KBM-7 (cell line): ENCODE measurements around the gene ZNF197.
"Not testable (repeated sequence)": the region's sequence is repeated elsewhere in the genome, so short reads cannot be mapped to it uniquely, and the experiment has no call there.

ENCODE experiments used
- DNase-seq: peaks from one replicate; pipeline ENCODE4 v3.0.0-alpha.2; 2015
- in situ Hi-C: fragments of 300-500 bp; cut with MboI; formaldehyde crosslinking; loops from 2 replicates; pipeline ENCODE4 v1.14.3; 2020; ENCODE audit warnings: low sequenced_read_pairs, low pct_unique_long_range_greater_than_20kb, mixed read lengths

The ZNF197 gene

DNA sequence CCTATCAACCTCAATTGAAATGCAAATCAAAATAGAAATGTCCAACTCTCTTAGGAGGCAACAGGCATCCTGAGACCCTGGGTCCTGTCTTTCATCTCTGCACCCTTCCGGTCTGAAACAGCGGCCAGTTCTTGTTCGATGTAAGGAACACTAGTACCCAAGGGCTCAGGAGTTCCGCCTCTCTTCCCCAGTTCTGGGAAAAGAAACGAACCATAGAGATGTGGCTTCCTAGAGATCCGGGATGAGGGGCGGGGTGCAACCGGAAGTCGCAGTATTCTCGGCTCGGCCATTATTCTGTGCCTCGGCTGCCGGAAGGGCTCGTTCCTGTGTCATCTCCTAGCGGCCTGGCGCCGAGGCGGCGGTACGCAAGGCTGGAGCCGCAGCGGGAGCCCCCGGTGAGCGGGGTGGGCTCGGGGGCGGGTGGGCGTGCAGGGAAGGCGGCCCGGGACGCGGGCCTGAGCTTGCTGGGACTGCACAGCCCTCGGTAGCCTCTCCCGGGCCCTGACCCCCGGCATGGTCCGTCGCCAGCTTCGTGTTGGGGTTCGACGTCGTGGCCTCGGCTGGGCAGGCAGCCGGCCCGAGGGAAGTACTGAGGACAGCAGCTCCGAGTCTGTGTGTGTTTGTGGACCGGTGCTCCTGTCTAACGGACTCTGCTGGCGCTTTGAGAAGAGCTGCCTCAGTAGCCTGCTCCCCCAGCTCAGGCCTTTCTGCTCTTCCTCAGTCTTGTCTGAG, at the start of gene ZNF197:
TSS of gene ZNF197 (plus strand) at position 288 of the 732 bp plus-strand sequence. CDS start 4,119 bp downstream, outside the sequence.
- in situ Hi-C loops: no loop called here
- peak; percentile 86 for DNase-seq

DNA sequence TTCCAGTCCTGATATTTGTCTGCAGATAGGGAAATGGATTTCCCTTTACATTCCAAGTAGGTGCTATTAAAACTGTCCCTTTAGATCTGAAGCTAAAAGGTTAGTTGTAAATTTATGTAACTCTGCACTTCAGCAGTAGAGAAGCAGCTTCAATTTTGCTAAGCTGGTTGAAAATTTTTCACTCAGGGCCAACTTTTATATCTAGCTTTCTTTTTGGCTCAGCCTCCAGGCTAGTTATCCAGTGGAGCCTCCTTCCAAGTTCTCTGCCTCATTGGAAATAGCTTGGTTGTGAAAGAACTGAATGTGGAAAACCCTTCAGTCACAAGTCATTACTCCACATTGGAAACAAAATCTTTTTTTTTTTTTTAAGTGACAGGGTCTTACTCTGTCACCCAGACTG, 48.2 kb upstream of the ZNF197 start:
- in situ Hi-C loops: no loop called here
- DNase-seq: no peak

DNA sequence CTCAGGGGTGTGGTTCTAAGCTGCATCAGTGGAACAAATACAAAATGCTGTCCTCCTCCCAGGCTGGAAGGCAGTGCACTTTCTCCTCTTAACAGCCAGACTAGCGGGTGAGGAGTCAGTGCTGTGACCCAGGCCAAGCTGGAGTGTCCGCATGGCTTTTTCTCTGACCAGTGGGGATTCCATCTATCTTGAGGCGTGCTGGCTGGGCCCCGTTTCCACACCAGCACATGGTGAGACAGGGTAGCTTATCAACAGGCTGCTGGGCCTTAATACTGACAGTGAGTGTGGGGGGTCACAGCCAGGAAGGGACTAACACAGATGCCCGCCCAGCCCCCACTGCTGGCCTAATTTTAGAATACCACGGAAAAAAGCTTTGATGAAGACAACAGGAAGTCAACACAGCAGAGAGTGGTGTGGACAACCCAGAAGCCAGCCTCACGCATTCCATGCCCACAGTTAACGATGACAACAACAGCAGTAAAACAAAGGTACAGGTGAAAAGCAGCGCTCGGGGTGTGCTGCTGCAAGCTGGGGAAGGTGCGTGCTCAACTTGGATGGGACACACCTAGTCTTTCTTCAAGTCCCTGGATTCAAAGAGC, 47.4 kb upstream of the ZNF197 start:
- DNase-seq, in situ Hi-C loops: not testable (repeated sequence)

DNA sequence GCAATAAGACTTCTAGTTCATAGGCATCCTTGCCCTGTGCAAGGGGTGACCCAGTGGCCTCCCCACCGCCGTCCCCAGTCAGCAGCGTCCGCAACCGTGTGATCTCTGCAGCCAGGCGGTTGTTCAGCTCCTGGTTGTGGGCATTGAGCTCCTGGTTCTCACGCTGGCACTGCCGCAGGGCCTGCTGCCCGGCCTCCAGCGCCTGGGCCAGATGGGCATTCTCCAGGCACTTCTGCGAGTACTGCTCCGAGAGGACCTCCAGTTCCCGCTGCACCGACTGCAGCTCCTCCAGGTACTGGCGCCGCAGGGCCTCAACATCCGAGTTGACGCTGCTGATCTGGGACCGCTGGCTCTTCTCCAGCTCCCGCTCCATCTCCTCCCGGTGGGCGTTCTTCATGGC, 46.5 kb upstream of the ZNF197 start:
- in situ Hi-C loops, DNase-seq: not testable (repeated sequence)

DNA sequence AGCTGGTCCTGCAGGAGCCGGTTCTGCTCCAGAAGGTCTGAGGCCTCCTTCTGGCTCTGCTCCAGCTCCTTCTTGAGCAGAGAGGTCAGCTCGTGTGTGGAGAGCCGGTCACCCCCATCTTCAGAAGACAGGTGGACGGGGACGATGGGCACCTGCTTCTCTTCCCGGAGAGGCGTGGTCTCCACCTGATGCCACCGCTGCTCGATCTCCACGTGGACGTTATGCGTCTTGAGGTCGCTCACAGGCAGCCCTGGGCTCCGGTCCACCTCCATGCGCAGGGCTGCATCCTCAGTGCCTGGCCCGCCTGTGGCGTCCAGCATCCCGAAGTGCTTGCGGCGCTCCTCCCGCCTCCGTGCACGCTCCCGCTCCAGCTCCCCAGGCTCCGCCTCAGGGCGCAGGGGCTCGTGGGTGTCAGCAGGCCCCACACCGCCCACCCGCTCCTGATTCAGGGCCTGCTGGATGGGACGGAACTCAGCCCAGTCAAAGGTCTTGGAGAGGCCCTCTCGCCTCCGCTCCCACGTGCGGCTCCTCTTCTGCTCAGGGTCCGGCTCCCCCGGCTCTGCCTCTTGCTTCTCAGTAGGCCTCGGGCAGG, 45.8 kb upstream of the ZNF197 start:
- in situ Hi-C loops, DNase-seq: not testable (repeated sequence)

DNA sequence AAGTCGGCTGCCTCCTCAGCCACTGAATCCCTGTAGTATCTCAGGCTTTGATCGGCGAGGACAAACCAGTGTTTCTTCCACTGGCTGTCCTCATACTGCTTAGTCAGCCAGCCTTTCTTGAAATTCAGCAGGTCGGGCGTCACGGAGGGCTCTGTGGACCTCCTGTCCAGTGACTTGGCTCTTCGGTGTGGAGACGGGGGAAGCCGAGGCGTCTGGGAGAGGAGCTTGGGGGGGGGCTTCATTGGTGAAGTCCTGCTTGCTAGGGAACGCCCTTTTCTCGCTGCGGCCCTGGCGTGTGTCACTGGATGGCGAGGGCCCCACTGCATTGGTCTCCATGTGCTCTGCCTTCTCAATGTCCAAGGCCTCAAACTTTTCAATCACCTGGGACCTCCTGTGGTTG, 45.1 kb upstream of the ZNF197 start:
- DNase-seq, in situ Hi-C loops: not testable (repeated sequence)

DNA sequence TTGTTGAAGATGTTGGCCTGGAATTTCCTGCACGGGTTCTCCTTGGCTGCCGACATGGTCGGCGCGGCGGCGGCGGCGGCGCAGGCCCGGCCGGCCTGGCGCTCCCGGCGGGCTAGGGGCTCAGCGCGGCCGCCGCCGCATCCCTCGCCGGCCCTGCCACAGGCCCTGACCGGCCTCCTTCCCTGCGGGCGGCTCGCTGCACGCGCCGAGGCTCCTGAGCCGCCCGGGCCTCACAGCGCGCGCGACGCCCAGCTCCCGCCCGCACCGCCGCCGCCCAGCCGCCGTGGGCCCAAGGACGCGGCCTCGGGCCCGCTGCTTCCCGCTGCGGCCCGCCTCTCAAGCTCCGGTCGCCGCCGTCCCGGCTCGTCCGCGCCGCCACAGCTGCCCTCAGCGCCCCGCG, 43.9 kb upstream of the ZNF197 start:
- in situ Hi-C loops, DNase-seq: not testable (repeated sequence)

DNA sequence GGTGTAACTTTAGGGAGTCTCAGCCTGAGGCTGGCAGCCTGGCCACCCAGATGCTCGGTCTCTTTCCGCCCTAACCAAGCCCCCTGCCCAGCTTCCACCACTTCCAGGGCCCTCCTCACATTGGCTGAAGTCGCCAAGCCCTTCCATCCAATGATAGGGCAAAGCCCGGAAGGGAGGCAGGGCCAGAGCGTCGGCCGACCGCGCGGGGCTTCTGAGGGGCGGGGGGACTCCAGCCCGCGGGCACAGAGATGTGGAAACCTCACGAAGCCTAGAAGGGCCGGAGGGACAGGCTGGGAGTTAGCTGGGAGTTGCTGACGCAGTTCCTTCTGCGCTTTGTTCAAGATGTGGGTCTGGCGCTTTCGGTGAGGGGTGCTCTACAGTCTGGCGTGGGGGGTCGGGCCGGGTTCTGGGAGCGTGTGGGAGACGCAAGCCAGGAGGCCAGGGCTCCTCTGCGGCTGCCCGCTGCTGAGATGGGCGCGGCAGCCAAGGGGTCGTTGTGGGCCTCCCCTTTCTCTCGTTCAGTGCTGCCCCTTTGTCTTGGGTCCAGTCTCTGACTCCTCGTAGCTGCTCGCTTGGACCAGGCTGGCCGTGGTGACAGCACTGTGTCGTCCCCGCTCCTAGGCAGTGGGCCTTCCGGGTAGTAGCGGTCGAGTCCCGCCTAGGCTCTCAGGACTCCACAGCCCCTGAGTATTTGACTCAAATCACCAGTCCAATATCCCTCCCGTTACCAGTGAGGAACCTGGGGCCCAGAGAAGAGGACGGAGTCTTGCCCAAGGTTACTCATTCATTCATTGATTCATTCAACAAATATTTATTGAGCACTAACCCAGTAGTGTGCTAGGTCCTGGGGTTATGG, 40.0 kb upstream of the ZNF197 start, which contains the start of gene ZNF660:
TSS of gene ZNF660 (plus strand) at position 319 of the 856 bp plus-strand sequence. CDS start 9,230 bp downstream, outside the sequence.
- DNase-seq: peak; percentile 89
- in situ Hi-C loops: no loop called here

DNA sequence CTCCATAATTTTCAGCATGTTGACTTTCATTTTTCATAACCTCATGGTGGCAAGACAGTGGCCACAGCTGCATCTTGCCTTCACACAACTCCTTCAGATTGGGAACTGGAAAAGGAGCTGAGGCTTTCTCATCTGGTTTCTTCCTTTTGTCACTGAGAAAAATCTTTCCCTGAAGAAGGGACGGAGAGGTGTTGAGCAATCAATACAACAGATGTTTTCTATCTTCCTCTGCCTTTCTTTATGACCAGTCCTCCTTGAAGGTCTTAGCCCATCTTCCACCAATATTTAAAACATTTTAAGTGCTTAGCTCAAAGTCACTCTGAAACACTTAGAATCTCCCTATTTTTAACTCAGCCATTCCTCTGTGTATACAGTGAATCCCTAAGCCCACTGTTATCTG, 28.2 kb upstream of the ZNF197 start:
- in situ Hi-C loops: no loop called here
- DNase-seq: no peak

DNA sequence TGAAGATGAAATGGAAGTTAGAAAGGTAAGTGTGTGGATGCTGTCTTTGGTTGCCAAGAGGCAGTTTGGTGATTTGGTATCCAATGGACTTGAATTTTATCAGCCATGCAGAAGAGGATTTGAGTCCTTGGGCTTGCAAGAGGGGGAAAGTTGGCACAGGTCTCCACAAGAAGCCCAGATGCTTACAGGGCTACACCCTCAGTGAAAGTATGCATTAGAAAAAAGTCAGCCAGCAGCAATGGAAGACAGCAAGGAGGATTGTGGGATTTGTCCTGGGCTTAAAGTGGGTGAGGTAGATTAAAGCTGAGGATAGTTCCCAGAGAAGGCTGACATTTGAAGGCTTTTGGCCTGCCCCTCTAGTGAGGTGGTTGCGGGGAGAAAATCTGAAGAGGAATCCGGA, 23.1 kb upstream of the ZNF197 start:
- in situ Hi-C loops: no loop called here
- no peak for DNase-seq

DNA sequence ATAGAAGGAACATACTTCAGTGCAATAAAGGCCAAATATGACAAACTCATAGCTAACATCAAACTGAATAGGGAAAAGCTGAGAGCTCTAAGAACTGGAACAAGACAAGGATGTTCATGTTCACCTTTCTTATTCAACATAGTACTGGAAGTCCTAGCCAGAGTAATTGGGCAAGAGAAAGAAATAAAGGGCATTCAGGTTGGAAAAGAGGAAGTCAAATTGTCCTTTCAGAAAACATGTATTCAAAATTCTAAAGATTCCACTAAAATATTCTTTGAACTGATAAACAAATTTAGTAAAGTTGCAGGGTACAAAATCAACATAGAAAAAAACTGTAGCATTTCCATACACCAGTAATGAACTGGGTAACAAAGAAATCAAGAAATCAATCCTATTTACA, 12.2 kb upstream of the ZNF197 start:
- peak; percentile 5 for DNase-seq
- in situ Hi-C loops: no loop called here

DNA sequence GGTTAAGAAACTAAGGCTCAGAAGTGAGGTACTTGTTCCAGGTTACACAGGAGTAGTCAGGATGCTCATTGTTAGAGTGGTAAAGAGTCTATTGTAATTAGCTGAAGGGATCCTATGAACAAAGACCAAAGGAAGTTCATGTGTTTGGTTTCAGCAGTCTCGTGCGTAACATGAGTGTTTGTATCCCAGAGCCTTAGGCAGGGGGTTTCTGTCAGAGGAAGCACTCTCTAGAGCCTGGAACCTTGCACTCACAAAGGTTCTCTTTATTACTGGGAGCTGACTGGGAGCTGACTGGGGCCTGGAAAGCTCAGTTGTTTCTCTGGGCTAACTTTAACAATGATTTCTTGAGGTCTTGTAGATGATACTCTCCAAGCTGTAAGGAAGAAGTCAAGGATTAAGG, 3.9 kb downstream of the ZNF197 start:
- in situ Hi-C loops: no loop called here
- DNase-seq: no peak

DNA sequence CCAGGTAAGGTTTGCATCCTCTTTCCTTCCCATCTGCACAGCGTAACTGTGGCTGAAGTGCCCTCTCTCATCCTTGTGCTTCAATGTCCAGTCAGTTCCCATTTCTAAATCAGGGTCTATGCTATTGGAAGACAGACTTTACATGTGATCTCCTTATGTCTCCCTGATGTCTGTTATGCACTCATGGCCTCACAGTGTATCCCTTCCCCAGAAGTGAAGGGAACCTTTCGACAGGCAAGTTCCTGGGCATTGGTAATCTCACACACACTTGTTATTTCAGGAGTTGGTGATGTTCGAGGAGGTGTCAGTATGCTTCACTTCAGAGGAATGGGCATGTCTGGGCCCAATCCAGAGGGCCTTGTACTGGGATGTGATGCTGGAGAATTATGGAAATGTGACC, 7.4 kb downstream of the ZNF197 start:
- in situ Hi-C loops: no loop called here
- no peak for DNase-seq

DNA sequence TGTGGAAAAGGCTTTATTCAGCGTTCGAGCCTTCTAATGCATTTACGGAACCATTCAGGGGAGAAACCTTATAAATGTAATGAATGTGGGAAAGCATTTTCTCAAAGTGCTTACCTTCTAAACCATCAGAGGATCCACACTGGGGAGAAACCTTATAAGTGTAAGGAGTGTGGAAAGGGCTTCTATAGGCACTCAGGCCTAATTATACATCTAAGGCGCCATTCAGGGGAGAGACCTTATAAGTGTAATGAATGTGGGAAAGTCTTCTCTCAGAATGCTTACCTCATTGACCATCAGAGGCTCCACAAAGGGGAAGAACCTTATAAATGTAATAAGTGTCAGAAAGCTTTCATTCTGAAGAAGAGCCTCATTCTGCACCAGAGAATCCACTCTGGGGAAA, 17.5 kb downstream of the ZNF197 start:
- no peak for DNase-seq
- in situ Hi-C loops: no loop called here

DNA sequence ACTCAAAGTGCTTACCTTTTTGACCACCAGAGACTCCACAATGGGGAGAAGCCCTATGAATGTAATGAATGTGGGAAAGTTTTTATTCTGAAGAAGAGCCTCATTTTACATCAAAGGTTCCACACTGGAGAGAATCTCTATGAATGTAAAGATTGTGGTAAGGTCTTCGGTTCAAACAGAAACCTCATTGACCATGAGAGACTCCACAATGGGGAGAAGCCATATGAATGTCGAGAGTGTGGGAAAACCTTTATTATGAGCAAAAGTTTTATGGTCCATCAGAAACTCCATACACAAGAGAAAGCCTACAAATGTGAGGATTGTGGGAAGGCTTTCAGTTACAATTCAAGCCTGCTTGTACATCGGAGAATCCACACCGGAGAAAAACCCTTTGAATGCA, 18.2 kb downstream of the ZNF197 start:
- in situ Hi-C loops: no loop called here
- DNase-seq: no peak

DNA sequence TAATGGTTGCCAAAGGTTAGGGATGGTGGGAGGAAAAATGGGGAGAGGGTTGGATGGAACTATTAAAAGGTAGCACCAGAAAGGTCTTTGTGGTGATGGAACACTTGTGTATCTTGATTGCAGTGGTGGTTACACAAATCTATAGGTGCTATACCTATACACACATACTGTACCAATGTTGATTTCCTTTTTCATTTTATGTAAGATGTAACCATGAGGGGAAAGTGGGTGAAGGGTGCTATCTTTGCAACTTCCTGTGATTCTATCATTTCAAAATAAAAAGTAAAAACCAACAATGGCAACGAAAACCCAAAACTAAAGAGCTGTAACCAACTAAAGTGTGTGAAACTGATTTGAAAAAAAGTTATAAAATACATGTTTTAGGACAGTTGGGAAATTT, 22.9 kb downstream of the ZNF197 start:
- DNase-seq: no peak
- in situ Hi-C loops: no loop called here

DNA sequence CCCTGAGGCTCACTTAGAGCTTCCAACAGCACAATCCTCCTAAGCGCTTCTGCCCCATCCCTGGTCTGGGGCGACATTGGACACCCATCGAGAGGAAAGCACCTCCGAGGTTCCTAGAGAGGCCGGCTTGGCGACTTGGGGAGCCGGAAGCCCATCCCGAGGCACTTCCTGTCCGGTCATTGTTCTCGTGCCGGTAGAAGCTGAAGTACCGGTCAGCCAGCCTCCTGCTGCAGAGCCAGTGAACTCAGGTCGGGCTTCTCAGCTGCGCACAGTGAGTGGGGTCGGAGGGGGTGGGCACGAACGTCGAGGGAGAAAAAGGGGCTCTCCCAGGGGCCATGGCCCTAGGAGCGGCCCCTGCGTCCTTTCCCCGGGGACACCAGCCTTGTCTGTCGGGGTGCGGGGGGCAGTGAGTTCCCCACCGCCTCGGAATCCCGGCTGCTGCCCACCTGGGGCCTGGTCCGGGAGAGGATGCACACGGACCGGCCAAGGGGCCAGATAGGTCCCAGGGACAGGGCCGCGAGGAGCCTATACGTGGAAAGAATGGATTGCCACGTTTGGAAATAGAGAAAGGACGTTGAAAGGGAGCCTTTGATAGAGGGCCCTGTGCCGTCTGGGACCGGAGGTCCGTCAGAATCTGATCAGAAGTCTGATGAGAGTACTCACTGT, 23.9 kb downstream of the ZNF197 start, which contains the start of gene ZNF35:
TSS of gene ZNF35 (plus strand) at position 169 of the 666 bp plus-strand sequence. CDS start 2,336 bp downstream, outside the sequence.
- DNase-seq: no peak
- in situ Hi-C loops: no loop called here

DNA sequence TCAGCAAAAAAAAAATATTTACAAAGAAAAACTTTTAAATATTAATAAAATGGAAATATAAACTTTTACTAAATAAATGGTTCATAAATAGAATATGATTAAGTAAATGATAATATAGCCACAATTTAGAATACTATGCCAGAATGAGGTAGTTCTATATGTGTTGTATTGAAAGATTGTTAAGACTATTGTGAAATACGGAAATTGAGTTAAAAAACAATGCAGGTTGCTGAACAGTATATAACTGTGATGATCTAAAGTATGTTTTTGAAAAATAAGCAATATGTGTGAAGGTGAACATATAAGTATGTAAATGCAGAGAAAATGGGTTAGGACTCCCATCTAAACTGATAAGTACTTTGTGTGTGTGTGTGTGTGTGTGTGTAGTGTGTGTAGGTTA, 24.9 kb downstream of the ZNF197 start:
- DNase-seq: no peak
- in situ Hi-C loops: no loop called here

DNA sequence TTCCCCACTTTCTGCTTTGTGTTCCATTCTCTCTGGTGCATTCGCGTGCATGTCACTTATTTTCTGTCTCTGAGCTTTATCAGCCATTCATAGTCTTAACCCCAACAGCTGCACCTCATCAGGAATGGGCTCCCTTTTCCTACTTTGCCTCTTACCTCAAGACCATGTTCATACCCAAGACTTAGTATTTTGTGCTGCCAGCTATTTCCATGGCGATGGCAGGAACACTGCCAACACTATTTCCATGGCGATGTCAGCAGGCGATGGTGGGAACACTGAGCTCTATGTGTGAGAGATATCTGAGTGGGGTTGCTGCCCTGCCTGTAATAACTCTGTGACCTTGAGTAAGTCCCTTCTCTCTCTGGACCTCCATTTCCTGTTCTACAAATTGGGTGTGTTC, 29.2 kb downstream of the ZNF197 start:
- DNase-seq: no peak
- in situ Hi-C loops: no loop called here
